IPS-NIHi7 (cell line): ENCODE data around the gene SLC4A9.
"Not testable (repeated sequence)": the region's sequence is repeated elsewhere in the genome, so short reads cannot be mapped to it uniquely, and the experiment has no call there.

ENCODE experiments used
- DNase-seq: peaks from one replicate; pipeline ENCODE4 v3.0.0; 2012; ENCODE audit warnings: mixed read lengths; ENCODE audit errors: extremely low spot score

The SLC4A9 gene

DNA sequence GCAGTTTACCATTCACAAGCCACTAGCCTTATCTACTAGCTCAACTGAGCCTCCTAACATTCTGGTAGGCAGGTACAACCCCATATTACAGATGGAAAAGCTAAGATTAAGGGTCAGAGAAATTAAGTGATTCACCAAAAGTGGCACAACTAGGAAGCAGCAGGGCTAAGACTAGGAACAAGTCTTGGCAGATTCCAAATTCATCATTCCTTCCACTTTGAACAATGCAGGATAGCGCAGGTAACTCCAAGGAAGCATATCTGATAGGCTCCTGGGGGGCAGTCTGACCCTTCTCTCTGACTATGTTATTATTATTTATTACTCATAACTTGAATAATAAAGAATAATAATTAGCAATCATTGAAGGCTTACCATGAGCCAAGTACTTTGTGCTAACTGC lies 22.1 kb upstream of the SLC4A9 start:
- DNase-seq: no peak

DNA sequence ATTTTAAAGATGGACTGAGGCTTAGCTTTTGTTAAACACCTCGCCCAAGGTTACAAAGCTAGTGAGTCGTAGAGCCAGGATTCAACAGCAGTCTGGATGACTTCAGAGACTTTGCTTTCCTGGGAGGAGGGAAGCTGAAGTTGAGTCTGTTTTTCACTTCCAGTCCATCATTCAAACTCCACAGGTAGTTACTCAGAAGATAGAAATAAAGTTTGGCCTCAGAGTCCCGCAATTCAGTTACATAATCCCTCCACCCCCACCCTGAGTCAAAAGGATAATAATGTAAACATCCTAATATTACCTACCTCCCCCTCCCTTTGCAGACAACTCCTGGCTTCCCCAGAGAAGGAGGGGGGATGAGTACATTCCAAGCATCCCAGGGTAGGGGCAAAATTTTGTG lies 21.7 kb upstream of the SLC4A9 start:
- no peak for DNase-seq

DNA sequence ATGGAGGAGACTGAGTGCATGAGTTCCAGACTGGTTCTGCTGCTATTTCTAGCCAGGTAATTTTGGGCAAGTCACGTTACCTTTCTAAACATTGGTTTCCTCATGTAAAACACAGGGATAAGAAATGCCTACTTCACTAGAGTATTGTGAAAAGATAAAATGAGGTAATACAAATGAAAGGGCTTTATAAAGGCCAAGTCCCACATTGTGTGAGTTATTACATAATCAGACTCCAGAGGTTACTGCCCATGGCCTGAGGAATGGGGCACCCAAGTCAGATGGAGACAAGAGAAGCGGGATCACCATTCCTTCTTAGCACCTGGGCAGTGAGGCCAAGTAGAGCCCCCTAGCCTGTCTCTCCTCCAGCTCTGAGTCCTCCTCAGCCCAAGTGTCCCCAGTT lies 21.1 kb upstream of the SLC4A9 start:
- no peak for DNase-seq

DNA sequence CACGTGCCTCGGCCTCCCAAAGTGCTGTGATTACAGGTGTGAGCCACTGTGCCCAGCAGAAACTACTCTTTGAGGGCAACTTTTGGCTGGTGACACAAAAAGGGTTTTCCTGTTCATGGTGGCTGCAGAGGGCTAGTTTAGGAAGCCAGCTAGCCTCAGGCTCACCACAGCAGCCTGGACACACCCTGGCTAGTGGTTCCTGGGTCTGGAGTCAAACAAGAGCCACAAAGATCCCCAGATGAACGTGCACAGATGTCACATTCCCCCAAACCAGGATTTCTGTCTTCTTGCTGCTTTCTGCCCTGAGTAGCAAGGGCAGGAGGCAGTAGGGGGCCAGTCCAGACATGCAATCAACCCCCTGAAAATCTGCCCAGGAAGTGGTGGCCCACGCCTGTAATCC lies 20.4 kb upstream of the SLC4A9 start:
- DNase-seq: no peak

DNA sequence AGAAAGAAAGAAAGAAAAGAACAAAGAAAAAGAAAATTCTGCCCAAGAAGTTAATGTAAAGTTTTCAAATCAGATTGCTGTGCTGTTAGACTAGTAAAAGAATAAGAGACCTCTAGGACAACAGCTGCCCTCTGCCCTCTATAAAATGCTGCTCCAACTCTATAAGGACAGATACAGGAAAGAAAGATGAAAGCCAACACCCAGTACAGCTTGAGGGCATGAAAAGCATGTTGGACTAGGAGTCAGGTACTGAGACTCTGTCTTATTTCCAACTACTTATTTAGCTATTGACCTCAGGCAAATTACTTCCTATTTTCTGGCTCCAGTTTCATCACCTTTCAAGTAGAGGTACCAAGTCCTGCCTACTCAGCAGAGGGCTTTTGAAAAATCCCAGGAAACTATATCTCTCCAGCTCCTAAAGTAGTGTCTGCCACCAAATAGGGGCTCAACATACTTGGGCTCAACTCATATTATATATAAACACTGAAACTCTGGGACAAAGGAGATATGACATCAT lies 19.3 kb upstream of the SLC4A9 start:
- no peak for DNase-seq

DNA sequence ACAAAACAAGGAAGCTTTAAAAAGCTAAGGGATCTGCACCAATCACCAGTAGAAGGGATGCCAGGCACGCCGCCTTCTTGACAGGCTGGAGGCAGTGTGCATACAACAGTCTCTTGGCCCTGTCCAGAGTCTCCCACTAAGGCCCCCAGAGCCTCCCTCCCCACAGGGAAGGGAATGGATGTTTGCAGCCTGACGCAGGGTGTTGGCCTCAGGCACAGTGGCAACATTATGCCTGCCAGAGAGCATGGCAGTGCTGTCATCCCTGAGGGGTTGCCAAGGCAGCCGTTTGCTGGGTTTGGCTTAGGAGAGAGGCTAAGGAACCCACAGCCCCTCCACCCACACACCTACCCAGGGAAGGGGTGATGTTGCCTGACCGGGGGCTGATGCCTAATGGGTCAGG lies 18.4 kb upstream of the SLC4A9 start:
- DNase-seq: no peak

DNA sequence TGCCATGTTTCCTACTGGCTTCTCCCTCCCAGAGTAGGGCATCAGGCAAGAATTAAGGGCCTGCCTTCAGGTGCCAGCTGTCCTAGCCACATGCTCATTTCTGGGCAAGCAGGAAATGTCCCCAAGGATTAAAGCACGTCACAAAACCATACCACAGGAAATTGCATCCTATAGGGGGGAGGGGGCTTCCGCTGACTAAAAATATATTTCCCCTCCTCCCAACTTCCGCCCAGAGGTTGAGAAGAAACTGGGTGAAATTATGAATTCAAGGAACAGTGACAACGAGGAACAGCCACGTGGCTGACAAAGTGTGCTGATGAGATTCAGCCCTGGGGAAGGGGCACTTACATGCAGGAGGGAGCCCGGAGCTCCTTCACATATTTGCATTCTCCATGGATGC lies 17.7 kb upstream of the SLC4A9 start:
- no peak for DNase-seq

DNA sequence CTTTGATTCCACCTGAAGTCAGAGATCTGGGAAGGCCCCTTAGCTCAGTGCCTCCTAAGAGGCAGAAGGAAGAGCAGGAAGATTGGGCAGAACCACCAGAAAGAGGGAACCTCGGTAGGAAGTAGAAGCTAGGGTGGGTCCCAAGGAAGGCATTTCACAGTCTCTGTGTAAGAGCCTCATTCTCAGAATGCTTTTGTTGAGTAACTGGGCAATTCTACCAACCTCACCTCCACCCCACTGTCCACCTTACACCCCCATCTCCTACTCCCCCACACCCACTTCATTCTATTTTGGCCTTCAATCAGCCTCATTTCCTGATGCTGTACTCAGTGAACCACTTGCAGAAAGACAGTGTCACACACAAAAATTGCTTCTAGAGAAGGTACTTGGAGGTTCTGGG lies 17.1 kb upstream of the SLC4A9 start:
- DNase-seq: no peak

DNA sequence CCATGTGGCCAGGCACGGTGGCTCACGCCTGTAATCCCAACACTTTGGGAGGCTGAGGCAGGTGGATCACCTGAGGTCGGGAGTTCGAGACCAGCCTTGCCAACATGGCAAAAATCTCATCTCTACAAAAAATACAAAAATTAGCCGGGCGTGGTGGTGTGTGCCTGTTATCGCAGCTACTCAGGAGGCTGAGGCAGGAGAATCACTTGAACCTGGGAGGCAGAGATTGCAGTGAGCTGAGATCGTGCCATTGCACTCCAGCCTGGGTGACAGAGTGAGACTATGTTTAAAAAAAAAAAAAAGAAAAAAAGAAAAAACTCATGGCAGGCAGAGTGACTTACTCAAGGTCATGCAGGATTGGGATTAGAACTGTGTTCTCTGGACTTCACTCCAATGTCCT lies 16.1 kb upstream of the SLC4A9 start:
- DNase-seq: not testable (repeated sequence)

DNA sequence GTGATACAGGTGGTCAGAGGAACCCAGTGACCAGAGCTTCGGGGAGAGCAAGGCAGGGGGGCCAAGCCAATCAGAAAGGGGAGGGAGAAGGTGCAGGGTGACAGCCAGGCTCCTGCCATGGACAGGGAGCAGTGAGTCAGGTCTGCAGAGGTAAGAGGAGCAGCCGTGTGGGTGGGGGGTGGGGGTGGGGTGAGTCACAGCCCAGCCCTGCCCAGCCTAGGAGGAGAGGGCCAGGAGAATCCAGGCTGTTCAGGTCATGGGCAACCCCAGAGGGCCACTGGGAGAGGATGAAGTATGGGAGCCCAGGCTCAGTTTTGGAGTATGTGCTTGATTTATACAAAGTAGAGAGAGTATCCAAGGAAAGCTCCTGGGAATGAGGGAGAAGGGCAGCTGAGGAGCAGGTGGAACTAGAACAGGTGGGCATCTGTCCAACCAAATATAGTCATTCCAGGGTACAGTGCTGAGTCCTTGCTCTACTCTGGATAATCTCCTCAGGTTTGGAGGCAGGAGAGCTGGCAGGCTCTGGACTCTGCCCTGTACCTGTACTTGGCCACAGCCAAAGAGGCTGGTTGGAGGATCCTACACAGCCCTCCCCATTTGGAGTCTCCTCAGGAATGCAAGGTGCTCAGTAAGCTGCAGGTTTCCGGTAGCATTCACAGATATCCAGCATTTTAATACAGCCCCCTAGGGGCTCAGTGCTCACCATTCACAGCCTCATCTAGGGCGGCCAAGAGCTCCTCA lies 15.1 kb upstream of the SLC4A9 start:
- DNase-seq: peak; percentile 66

DNA sequence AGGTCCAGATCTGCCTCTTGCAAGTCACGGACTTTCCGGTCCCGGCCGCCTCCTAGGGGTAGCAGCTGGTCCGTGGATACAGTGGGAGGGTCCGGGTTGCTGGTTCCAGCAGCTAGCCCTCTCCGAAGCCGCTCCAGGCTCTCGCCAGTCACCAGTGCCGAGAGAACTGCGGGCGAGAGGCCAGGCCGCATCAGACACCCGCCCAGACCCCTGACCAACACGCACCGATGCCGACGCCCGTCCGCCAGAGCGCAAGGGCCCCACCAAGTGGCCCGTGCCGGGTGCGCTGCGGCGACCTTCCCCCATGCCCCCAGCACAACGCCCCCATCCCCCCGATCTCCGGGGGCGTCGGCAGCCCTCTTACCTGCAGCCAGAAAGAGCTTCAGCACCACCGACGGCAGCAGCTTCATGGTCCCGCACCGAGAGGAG lies 14.1 kb upstream of the SLC4A9 start:
- peak; percentile 87 for DNase-seq

DNA sequence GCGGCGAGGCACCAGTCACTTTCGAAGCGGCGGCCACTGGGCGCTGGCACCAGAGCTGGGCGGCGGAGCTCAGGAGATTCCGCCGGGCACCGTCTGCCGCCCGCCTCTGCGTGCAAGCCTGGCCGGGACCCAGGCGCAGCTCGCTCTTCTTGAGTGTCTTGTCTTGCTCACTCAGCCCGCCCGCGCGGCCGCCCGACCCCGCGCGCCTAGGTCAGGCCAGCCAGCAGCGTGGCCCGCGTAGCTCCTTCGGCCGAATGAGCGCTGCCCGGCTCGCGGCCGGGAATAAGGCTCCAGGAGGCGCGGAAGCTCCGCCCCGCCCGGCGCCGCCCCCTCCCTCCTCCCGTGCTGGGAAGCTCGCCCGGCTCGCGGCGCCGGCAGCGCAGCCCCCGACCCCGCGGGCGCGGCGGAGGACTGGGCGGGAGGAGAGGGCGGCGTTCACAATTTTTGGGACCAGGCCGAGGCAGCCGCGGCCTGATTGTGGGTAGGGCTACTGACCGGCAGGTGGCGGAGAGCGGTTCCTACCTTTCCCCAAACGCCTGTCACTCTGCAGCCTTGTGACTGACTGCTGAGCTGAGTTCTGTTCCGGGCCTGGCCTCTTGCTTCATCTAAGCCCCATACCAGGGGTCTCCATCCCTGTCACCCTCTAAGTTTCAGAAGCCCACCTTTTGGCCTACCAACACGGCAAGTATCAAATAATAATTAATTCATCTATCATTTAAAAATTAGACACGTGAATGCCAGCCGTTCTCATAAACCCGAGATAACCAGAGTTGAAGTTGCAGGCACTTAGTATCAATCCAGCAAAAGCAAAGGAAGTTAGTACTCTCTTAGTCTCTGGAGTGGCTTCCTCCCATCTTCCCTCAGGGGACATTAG lies 13.4 kb upstream of the SLC4A9 start, which contains the start of gene HBEGF:
HBEGF (minus strand) TSS at position 256 of the 874 bp plus-strand sequence. CDS start 275 bp downstream, outside the sequence.
- peak; percentile 96 for DNase-seq

DNA sequence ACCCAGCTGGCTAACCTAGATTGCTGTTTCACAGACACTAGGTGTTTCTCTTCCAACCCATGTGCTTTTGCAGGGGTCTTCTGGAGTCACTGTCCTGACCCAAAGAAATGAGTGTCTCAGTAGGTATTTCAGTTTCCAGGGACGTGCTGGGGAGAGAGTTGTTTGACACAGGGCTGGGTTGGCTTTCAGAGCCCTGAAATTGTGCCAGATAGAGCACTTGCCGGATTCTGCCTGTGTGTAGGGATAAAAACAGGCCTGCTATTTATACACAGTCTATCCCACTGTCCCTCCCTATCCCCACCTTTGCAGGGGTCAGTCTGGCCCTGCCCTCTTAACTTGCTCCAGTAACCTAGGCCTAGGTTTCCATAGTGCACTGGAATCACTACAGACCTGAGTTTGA lies 12.6 kb upstream of the SLC4A9 start:
- no peak for DNase-seq

DNA sequence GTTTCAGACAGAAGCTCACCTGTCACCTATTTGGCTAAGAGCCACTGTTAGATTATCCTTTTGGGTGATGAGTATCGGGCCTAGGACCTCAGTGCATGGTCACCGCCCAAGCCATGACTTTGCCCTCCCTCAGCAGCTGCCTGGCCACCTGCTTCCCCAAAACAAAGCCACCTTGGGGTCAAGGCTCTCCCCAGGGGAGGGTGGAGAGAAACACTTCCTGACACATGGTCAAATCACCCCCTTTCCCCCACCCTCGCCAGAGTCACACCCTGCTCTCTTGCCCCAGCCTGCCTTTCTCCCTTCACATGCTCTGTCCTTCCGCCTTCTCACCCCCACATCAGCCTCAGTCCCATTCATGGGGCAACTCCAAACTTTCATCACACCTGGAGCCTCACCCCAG lies 11.9 kb upstream of the SLC4A9 start:
- no peak for DNase-seq

DNA sequence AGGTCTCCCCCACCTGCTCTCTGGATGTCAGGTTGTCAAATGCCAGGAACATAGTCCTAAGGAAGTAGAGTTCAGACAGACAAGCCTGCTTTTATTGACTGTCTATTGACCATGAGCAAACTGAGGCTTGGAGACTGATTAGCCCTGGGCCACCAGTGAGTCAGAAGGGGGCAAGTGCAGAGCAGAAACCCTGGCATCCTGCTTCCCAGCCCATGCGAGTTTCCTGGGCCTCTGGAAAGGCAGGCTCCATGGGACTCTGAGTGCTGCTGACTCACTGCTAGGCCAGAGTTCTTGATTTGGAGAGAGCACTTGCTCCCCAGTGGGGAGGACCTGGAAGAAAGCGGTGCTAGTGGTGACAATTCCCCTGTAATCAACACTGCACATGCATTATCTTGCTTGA lies 10.8 kb upstream of the SLC4A9 start:
- no peak for DNase-seq

DNA sequence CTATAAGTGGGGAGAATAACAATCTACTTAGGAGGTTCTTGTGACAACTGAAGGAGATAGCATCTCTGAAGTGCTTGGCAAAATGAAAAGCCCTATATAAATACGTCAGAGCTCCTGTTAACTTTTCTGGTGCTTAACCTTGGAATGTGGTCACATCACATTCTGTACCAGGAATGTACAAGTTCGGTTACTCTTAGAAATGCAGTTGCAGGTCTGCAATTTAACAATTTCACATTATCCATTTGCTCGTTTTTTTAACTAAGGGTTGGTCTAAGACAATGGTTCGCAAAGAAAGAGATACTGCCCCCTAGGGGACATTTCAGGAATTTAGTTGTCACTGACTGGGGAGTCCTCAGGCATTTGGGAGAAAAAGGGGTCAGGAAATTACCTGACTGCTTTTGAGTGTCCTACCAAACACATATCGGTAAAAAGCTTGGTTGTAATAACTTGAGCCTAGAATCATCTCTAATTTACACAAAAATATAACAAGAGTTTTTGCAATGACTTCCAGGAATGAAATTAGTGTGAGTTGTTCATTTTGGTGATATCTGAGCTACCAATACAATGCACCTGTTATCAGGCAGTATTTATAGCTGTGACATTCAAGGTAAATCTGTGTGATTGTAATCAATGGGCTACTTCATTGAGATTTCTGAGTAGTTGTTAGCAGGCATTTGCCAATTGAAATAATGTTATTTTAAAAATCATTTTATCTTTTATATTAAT lies 8.2 kb upstream of the SLC4A9 start:
- DNase-seq: peak; percentile 60

DNA sequence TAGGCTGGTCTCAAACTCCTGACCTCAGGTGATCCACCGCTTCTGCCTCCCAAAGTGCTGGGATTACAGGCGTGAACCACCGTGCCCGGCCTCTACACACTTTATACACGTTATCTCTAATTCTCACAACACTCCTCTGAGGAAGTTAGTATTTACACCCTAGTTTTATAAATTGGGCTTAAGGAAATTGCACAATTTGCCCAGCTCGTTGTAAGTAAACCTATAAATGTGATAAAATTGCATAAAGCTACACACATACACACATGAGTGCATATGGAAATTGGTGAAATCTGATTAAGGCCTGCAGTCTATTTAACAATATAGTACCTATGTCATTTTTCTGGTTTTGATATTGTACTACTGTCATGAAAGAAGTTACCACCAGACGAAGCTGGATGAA lies 4.4 kb upstream of the SLC4A9 start:
- no peak for DNase-seq

DNA sequence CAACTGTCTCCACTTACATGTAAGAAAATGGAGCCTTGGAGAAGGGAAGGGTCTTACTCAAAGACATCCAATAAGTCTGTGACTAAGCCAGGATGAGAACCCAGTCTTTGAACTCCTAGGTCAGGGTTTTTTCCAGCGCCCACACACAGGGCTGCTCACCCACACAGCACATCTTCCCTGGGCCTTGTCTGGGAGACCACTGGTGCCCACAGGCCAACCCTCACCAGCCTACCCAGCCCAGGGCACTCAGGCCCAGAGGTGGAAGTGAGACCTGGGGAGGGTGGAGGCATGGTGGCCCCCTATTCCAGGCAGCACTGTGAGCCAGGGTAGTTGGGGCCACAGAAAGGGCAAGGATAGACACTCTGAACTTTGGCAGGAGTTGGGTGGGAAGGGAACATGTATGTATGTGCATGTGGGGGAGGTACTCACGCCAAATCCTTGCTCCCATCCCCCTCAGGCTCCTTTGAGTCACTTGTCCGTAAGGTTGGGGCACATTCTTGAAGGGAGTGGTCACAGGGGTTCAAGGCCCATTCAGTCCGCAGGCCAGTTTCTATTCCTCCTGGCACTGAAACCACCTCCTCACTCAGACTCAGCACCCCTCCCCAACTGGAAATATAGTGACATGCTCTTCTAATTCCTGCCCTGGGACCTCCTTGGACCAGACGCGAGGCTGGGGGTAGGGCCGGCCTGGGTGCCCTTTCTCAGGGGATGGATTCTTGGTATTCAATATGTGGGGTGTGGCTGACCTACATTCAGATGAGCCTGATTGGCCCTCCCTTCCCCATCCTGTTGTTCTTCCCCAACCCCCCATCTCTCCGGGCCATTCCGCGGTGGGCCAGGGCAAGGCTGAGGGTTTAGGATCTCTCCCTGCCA lies 2.9 kb upstream of the SLC4A9 start:
- no peak for DNase-seq

DNA sequence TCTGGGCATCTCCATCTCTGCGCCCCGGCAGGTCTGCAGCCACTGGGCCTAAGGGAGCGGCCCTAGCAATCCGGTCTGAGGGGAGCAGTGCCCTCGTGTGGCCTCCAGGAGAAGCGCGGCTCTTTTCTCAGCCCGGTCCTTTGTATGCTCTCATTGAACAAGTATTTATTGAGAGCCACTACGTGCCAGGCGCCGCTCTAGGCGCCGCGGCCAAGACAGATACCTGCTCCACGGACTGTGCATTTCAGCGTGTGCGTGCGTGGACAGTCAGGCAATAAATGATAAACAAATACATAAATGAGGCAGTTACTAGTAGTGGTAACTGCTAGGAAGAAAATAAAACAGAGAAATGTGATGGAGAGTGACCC lies 2.3 kb upstream of the SLC4A9 start:
- DNase-seq: peak; percentile 90

DNA sequence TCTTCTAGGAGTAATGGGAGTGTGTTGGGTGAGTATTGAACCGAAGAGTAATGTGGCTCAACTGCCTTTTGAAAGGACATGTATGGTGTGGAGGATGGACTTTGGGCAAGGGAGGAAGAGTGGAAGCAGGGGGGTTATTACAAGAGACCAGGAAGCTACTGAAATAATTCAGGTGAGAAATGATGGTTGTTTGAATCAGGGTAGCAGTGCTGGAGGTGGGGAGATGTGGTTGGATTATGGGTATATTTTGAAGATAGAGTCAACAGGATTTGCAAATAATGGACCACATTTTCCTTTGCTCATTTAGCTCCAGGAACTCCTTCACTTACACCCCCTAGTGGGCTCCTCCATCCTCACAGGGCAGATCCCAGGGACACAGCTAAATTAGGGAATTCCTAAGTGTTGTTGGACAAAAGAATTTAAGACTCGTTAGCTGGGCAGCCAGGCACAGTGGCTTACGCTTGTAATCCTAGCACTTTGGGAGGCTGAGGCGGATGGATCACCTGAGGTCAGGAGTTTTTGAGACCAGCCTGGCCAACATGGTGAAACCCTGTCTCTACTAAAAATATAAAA lies 1.2 kb upstream of the SLC4A9 start:
- DNase-seq: peak; percentile 58
